DMS153 (cell line): ENCODE data around the gene PLEKHO2.

Source experiments
- DNase-seq: peaks from one replicate; lab custom pipeline; 2025; lab: John Stamatoyannopoulos, UW

Gene PLEKHO2

GRCh38 chr15:64857421-64857820 lies 15.7 kb downstream of the PLEKHO2 start:
- DNase-seq: no peak

- no peak for DNase-seq
These were observed 16.4 kb downstream of the PLEKHO2 start for GRCh38 chr15:64858021-64858575.

GRCh38 chr15:64859226-64859625 lies 17.5 kb downstream of the PLEKHO2 start:
- no peak for DNase-seq

- DNase-seq: no peak
These were observed 19.6 kb downstream of the PLEKHO2 start for GRCh38 chr15:64861331-64861730.

- DNase-seq: no peak
These were observed 20.2 kb downstream of the PLEKHO2 start for GRCh38 chr15:64861960-64862359.

GRCh38 chr15:64862408-64862807 lies 20.7 kb downstream of the PLEKHO2 start:
- no peak for DNase-seq

GRCh38 chr15:64864068-64864467 lies 22.4 kb downstream of the PLEKHO2 start:
- DNase-seq: no peak

GRCh38 chr15:64865126-64865997 lies 23.6 kb downstream of the PLEKHO2 start:
- DNase-seq: no peak

- no peak for DNase-seq
These were observed 24.3 kb downstream of the PLEKHO2 start for GRCh38 chr15:64865998-64866520.

GRCh38 chr15:64869501-64869900 lies 27.8 kb downstream of the PLEKHO2 start:
- DNase-seq: no peak

- no peak for DNase-seq
These were observed 28.6 kb downstream of the PLEKHO2 start for GRCh38 chr15:64870353-64870752.

- DNase-seq: no peak
These were observed 34.0 kb downstream of the PLEKHO2 start for GRCh38 chr15:64875641-64876223.

GRCh38 chr15:64877435-64877834 lies 35.7 kb downstream of the PLEKHO2 start:
- no peak for DNase-seq

- DNase-seq: no peak
These were observed 37.0 kb downstream of the PLEKHO2 start for GRCh38 chr15:64878705-64879104.

GRCh38 chr15:64883100-64883581 lies 41.4 kb downstream of the PLEKHO2 start:
- no peak for DNase-seq

GRCh38 chr15:64883997-64884511 lies 42.3 kb downstream of the PLEKHO2 start:
- no peak for DNase-seq

- no peak for DNase-seq
These were observed 43.0 kb downstream of the PLEKHO2 start for GRCh38 chr15:64884679-64885078.

GRCh38 chr15:64888336-64888735 lies 46.6 kb downstream of the PLEKHO2 start:
- DNase-seq: no peak

GRCh38 chr15:64891561-64891960 lies 49.8 kb downstream of the PLEKHO2 start:
- no peak for DNase-seq

GRCh38 chr15:64892847-64893403 lies 51.2 kb downstream of the PLEKHO2 start:
- no peak for DNase-seq

GRCh38 chr15:64893481-64894394 lies 52.0 kb downstream of the PLEKHO2 start:
- peak; percentile 84 for DNase-seq
